KMS-11 (cell line): ENCODE measurements around the gene LCLAT1.

ENCODE experiments used
- H2AFZ ChIP-seq: fragments of 200-600 bp; sonication (generic); 2 replicates; pipeline ENCODE4 v1.6.1; 2016; ENCODE audit warnings: antibody characterized with exemption, mixed run types, low read depth
- H3K27ac ChIP-seq: fragments of 200-600 bp; sonication (generic); 2 replicates; pipeline ENCODE4 v1.6.1; 2016; ENCODE audit warnings: mild to moderate bottlenecking, mixed run types
- H3K27me3 ChIP-seq: fragments of 200-600 bp; sonication (generic); 2 replicates; pipeline ENCODE4 v1.6.1; 2017; ENCODE audit warnings: mild to moderate bottlenecking, low read depth, mixed run types, moderate library complexity; ENCODE audit not compliant: insufficient read depth
- H3K36me3 ChIP-seq: fragments of 200-600 bp; sonication (generic); 2 replicates; pipeline ENCODE4 v1.6.1; 2017; ENCODE audit warnings: mild to moderate bottlenecking, mixed run types; ENCODE audit not compliant: insufficient read depth
- H3K4me1 ChIP-seq: fragments of 200-600 bp; sonication (generic); 2 replicates; pipeline ENCODE4 v1.6.1; 2016; ENCODE audit warnings: mild to moderate bottlenecking, low read depth, mixed run types; ENCODE audit not compliant: poor library complexity, severe bottlenecking
- H3K4me2 ChIP-seq: fragments of 200-600 bp; sonication (generic); 2 replicates; pipeline ENCODE4 v1.7.0; 2016; ENCODE audit warnings: mild to moderate bottlenecking, mixed run types
- H3K4me3 ChIP-seq: fragments of 200-600 bp; sonication (generic); IDR thresholded peaks from 2 replicates; pipeline ENCODE4 v1.6.1; 2017; ENCODE audit warnings: low read depth, low read length, mixed read lengths; ENCODE audit not compliant: insufficient read depth
- H3K79me2 ChIP-seq: fragments of 200-600 bp; sonication (generic); 2 replicates; pipeline ENCODE4 v1.6.1; 2016; ENCODE audit warnings: low read depth, mixed run types; ENCODE audit not compliant: insufficient read depth
- H3K9ac ChIP-seq: fragments of 200-600 bp; sonication (generic); 2 replicates; pipeline ENCODE4 v1.6.1; 2016; ENCODE audit warnings: mild to moderate bottlenecking, mixed run types
- H4K20me1 ChIP-seq: fragments of 200-600 bp; sonication (generic); 2 replicates; pipeline ENCODE4 v1.6.1; 2016; ENCODE audit warnings: mild to moderate bottlenecking, mixed run types; ENCODE audit not compliant: insufficient read depth
- TF ChIP-seq, protein P1 (sequence below): fragments of 200-600 bp; sonication (generic); conservative IDR thresholded peaks from 2 replicates; pipeline ENCODE4 v1.6.1; 2017; ENCODE audit warnings: low read depth, mild to moderate bottlenecking, antibody characterized with exemption, low read length, moderate library complexity, mixed read lengths

The LCLAT1 gene

DNA sequence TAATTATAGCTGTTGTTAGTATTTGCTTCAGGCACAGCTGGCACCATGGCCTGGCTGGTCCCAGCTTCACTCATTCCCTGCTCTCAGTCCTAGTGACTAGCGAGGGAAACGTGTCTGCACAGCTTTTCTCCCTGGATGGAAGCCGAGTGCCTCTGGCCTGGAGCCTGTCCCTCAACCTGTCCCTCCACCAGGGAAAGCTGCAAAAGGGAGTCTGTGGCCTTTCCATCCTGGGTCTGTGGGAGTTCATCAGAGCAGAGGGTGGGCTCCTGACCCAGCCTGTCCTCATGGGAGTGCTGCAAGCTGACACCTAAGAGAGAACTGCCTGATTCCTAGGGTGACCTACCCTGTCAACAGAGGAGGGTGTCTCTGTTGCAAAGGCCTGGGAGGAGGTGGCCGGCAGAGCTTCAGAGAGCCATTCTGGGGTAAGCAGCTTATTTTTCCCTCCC, 241.9 kb downstream of the LCLAT1 start:
- TF ChIP-seq, protein P1, sequence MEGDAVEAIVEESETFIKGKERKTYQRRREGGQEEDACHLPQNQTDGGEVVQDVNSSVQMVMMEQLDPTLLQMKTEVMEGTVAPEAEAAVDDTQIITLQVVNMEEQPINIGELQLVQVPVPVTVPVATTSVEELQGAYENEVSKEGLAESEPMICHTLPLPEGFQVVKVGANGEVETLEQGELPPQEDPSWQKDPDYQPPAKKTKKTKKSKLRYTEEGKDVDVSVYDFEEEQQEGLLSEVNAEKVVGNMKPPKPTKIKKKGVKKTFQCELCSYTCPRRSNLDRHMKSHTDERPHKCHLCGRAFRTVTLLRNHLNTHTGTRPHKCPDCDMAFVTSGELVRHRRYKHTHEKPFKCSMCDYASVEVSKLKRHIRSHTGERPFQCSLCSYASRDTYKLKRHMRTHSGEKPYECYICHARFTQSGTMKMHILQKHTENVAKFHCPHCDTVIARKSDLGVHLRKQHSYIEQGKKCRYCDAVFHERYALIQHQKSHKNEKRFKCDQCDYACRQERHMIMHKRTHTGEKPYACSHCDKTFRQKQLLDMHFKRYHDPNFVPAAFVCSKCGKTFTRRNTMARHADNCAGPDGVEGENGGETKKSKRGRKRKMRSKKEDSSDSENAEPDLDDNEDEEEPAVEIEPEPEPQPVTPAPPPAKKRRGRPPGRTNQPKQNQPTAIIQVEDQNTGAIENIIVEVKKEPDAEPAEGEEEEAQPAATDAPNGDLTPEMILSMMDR = no peak
- no peaks in the 10 kb centered on the region for H3K79me2 ChIP-seq
- H3K4me1 ChIP-seq = peaks cover 32% of the 10 kb centered on the region
- H3K27ac ChIP-seq = no peak overlapping the region
- no peaks in the 10 kb centered on the region for H3K36me3 ChIP-seq
- H4K20me1 ChIP-seq = no peaks in the 10 kb centered on the region
- H3K4me3 ChIP-seq = no peak overlapping the region
- H2AFZ ChIP-seq = no peak overlapping the region
- H3K4me2 ChIP-seq = no peak overlapping the region
- no peaks in the 10 kb centered on the region for H3K27me3 ChIP-seq
- no peak overlapping the region for H3K9ac ChIP-seq

DNA sequence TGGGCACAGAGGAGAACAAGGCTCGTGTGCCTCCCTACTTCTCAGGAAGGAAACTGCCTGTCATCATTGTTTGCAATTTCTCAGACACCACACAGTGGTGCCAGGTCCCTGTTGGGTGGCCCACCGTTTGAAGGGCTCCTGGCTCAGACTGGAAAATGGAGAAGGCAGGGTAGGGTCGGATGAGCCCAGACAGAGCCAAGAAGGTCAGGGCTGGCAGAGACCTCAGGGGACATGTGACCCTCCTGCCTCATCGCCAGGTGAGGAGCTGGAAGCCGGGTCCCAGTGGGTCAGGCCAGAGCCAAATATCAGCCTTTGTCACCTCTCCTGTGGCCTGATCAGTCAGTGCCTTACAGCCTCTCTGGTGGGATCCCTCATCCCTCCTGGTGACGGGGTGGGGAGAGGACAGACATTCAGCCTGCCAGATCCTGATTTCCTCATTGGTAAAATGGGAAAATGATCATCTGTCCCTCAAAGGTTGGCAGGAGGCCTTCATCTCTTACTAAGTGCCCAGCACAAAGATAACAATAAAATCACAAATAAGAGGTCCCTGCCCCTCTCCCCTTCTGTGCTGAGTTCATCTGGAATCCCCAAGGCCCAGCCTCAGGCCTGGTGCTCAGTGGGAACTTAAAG, 242.6 kb downstream of the LCLAT1 start:
- H3K27me3 ChIP-seq = no peaks in the 10 kb centered on the region
- no peaks in the 10 kb centered on the region for H3K36me3 ChIP-seq
- no peaks in the 10 kb centered on the region for H4K20me1 ChIP-seq
- TF ChIP-seq, protein P1 = no peak
- H3K9ac ChIP-seq = no peak overlapping the region
- H3K4me3 ChIP-seq = no peak overlapping the region
- H3K4me1 ChIP-seq = peaks cover 25% of the 10 kb centered on the region
- H3K79me2 ChIP-seq = no peaks in the 10 kb centered on the region
- H3K27ac ChIP-seq = no peak overlapping the region
- no peak overlapping the region for H3K4me2 ChIP-seq
- no peak overlapping the region for H2AFZ ChIP-seq

DNA sequence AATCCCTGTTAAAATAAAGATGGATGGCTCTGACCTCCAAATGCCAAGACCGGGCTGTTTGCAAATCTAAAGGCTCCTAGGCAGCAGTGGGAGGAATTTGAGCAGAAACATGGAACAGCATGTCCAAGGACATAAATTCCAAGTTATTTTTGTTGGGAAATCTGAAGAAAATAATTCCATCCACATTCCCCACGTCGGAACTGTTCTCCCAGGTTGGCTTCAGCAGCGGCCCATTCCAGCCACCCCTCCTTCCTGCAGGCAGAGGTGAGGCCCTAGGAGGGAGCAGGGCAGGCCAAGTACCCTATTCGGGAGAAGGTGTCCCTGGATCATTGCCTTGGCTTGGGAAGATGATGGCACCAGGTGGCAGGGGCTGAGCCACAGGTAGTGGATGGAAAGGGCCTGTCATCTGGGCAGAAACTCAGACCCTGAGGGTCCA, 243.1 kb downstream of the LCLAT1 start:
- Histone ChIP-seq H3K9ac (no peak overlapping the region), H3K27ac (no peak overlapping the region), H4K20me1 (no peaks in the 10 kb centered on the region), H3K4me2 (no peak overlapping the region), H3K4me1 (peaks cover 20% of the 10 kb centered on the region), H3K4me3 (no peak overlapping the region), H3K79me2 (no peaks in the 10 kb centered on the region), H3K36me3 (no peaks in the 10 kb centered on the region), H2AFZ (no peak overlapping the region), H3K27me3 (no peaks in the 10 kb centered on the region)
- TF ChIP-seq, protein P1 = no peak

DNA sequence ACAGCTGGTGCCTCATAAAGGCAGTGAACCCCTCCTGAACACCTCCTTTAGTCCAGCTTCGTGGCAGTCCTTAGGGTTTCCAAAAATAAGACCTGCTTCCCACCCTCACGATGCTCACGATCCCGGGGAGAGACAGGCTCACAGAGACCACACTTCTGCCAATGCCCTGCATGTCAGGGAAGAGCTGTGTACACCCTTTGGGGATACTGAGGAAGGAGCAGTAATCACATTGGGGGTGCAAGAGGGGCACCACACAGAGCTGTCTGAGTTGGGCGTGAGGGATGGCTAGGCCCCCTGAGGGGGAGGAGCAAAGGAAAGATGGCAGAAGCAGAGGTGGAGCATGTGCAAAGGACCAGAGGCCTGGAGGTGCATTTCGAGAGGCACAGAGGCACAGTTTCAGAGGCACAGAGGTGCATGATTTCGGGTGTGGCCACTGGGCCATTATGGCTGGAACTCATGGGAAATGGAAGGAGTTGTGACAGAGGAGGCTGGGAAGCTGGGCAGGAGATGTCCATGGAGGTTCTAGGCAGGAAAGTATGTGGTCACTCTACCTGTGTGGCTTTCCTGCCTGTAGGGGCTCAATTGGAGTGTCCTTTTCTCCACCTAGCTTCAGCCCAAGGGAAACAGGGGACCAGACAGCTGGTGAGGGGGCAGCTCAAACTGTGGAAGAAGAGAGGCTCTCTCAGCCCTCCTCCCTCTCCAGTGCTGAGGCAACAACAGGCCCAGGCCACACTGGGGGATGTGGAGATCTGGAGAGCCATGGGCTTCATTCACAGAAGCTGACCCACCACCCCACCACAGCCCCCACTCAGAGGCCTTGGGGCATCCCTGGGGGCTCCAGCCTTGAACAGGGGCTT, 244.3 kb downstream of the LCLAT1 start:
- Histone ChIP-seq H3K79me2 (no peaks in the 10 kb centered on the region), H3K4me3 (no peak overlapping the region), H3K9ac (no peak overlapping the region), H2AFZ (no peak overlapping the region), H3K36me3 (no peaks in the 10 kb centered on the region), H3K4me1 (peaks cover 8% of the 10 kb centered on the region), H4K20me1 (no peaks in the 10 kb centered on the region), H3K27ac (no peak overlapping the region), H3K27me3 (no peaks in the 10 kb centered on the region), H3K4me2 (no peak overlapping the region)
- TF ChIP-seq, protein P1 = no peak
